Neutrophil (primary cell): ENCODE results near the gene PREX1.

Source experiments
- H3K27ac ChIP-seq: fragments of 200-600 bp; sonication (generic); 2 replicates; pipeline ENCODE4 v1.5.1; 2016; ENCODE audit warnings: mild to moderate bottlenecking, moderate library complexity
- H3K27me3 ChIP-seq: fragments of 200-600 bp; sonication (generic); 2 replicates; pipeline ENCODE4 v1.6.0; 2016; ENCODE audit warnings: mild to moderate bottlenecking
- H3K36me3 ChIP-seq: fragments of 200-600 bp; sonication (generic); 2 replicates; pipeline ENCODE4 v1.5.1; 2017
- H3K4me1 ChIP-seq, 2 experiments: fragments of 200-600 bp in 1 of 2; sonication (generic) in 1 of 2; 1 replicate in 1 of 2; 2 replicates in 1 of 2; pipeline versions ENCODE4 v1.5.1 to v1.6.1; 2013 to 2016; ENCODE audit warnings: low read depth in 1 of 2, low read length in 1 of 2, mild to moderate bottlenecking in 1 of 2, moderate library complexity in 1 of 2; ENCODE audit not compliant: control insufficient read depth in 1 of 2, insufficient read depth in 1 of 2
- H3K4me3 ChIP-seq, 2 experiments: fragments of 200-600 bp in 1 of 2; sonication (generic) in 1 of 2; 1 replicate in 1 of 2; 2 replicates in 1 of 2; pipeline ENCODE4 v1.5.1; 2013 to 2016; ENCODE audit warnings: low read depth in 1 of 2, low read length in 1 of 2, mild to moderate bottlenecking in 1 of 2, moderate library complexity in 1 of 2
- H3K9me3 ChIP-seq: fragments of 200-600 bp; sonication (generic); 2 replicates; pipeline ENCODE4 v1.5.1; 2016
- CTCF ChIP-seq: fragments of 200-600 bp; sonication (generic); IDR thresholded peaks from 2 replicates; pipeline ENCODE4 v1.5.1; 2016; ENCODE audit warnings: antibody characterized with exemption

Gene PREX1

GRCh38 chr20:48612335-48612734 is 215.5 kb downstream of the PREX1 start:
- no peak for TF ChIP-seq CTCF
- peaks cover 26% of the 10 kb centered on the region for H3K27me3 ChIP-seq

DNA sequence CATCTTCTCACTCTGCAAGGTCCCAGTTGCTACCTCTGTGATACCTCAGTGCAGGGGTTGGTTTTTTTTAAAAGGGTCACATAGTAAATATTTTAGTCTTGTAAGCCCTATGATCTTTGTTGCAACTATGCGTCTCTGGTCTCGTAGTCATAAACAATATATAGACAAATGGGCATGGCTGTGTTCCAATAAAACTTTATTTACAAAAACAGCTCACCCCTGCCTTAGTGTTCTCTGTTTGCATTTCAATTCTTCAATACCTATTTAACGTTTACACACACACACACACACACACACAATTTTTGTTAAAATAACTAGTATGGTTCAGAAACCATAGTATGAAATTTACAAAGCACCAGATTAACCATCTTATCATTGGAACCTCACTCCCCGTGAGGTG is 216.8 kb downstream of the PREX1 start:
- H3K4me3 ChIP-seq = no peak overlapping the region
- H3K27me3 ChIP-seq = peaks cover 26% of the 10 kb centered on the region
- no peak for TF ChIP-seq CTCF
- no peaks in the 10 kb centered on the region for H3K4me1 ChIP-seq
- no peak overlapping the region for H3K27ac ChIP-seq
- H3K36me3 ChIP-seq = no peaks in the 10 kb centered on the region
- no peaks in the 10 kb centered on the region for H3K9me3 ChIP-seq

More at GRCh38 chr20:48612335-48612734, 215.5 kb downstream of the PREX1 start:
- H3K9me3 ChIP-seq = no peaks in the 10 kb centered on the region
- no peaks in the 10 kb centered on the region for H3K4me1 ChIP-seq
- no peaks in the 10 kb centered on the region for H3K36me3 ChIP-seq
- H3K27ac ChIP-seq = no peak overlapping the region
- no peak overlapping the region for H3K4me3 ChIP-seq

DNA sequence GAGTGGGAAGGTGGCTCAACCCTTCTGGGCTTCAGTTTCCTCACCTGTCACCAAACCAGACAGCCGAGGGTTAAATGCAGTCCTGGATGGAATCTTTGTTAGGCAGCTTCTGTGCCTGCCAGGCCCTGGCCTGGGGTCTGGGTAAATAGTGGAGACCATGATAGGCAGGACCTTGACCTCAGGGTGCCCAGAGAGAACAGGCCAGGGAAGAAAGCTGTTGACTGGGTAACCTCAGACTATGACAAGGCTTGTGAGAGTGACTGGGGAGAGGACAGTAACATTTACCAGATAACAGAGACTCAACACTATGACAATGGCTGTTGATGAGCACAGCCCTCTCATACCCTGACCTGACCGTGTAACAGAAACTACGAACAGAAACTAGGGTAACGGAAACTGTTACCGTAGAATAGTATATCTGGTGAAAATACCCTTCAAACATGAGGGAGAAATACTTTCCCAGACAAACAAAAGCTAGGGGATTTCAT is 218.3 kb downstream of the PREX1 start:
- Histone ChIP-seq H3K9me3 (no peaks in the 10 kb centered on the region), H3K4me1 (no peaks in the 10 kb centered on the region), H3K27ac (no peak overlapping the region), H3K36me3 (no peaks in the 10 kb centered on the region), H3K27me3 (peaks cover 26% of the 10 kb centered on the region), H3K4me3 (no peak overlapping the region)
- no peak for TF ChIP-seq CTCF

GRCh38 chr20:48608756-48609155 is 219.0 kb downstream of the PREX1 start:
- Histone ChIP-seq H3K4me3 (no peak overlapping the region), H3K4me1 (no peaks in the 10 kb centered on the region), H3K27ac (no peak overlapping the region), H3K36me3 (no peaks in the 10 kb centered on the region), H3K27me3 (peaks cover 23% of the 10 kb centered on the region), H3K9me3 (no peaks in the 10 kb centered on the region)
- TF ChIP-seq CTCF = no peak

- Histone ChIP-seq H3K4me1 (no peaks in the 10 kb centered on the region), H3K4me3 (no peak overlapping the region), H3K9me3 (no peaks in the 10 kb centered on the region), H3K27ac (no peak overlapping the region), H3K27me3 (peaks cover 14% of the 10 kb centered on the region), H3K36me3 (no peaks in the 10 kb centered on the region)
- TF ChIP-seq CTCF = no peak
These were observed 220.3 kb downstream of the PREX1 start for GRCh38 chr20:48607544-48607865.
